Measurements from ENCODE around the gene HNRNPU.

DNA sequence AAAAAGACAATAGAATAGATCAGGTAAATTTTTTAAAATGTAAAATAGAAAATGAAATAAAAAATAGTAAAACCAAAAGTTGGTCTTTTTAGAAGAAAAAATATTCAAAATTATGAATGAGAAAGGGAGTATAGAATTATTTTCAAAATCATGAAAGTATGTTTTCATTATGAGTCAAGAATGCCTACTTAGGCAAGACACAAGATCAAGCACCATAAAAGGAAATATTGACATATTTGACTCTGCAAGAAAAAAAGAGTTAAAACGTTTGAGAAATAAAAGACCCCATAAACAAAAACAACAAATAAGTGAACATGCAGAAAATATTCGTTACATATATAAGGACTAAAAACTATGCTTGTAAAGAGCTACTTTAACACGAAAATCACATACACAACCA, 33.7 kb downstream of the HNRNPU start:
- no peak for TF ChIP-seq ZEB2 (tag by site-specific recombination; IDR thresholded peaks at IDR 0.05)
- no peak for TF ChIP-seq CTCF (tag by site-specific recombination; IDR thresholded peaks at IDR 0.05)
- no peak for TF ChIP-seq KLF8 (tag by site-specific recombination; IDR thresholded peaks at IDR 0.05)
